Mucosa of gallbladder (tissue), 1 donor: ENCODE results near the gene TBX1. TPM values are rescaled to one million over a fixed set of nuclear protein-coding genes. Genes with fewer than 3 reads are reported as not detected.

Source experiments
- DNase-seq: peaks from one replicate; pipeline ENCODE4 v3.0.0-alpha.2; 2020; ENCODE audit warnings: low spot score
- total RNA-seq: library from RNA; stranded (reverse); gene quantifications from one replicate; pipeline ENCODE4 v1.2.1, GENCODE V29; 2021
- donor health status: DM: no; HTN: no; CAD: no.

The TBX1 gene
- total RNA-seq, 1 donor from 2014 or later, result 3.9 TPM

DNA sequence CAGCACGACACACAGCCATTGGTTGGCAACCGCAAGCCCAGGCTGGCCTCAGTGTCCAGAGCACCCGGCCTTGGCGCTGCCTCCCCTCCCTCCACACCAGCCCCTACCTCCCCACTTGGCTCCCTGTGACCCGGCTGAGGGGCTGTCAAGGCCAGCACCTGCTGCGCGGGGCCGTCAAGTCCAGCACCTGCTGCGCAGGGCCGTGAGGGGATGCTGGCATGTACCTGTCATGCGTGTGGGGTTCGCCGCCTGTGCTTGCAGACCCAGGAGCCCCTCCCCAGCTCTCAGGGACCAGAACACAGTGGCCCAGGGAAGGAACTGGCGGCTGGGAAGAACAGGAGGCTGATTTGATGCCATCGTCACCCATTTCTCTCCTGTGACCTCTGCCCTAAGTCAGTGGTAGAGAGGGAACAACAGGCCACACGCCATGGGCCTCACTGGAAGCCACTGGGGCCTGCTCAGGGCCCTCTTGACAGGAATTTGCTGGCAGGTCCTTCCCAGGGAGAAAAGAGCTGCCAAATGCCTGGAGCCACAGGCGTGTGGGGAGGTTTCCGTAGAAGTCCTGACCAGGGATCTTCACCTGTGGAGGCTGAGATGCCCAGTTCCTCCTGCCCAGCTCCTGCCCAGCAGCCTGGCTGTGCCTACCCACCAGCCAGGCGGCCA, 37.6 kb downstream of the TBX1 start:
- DNase-seq, result no peak

DNA sequence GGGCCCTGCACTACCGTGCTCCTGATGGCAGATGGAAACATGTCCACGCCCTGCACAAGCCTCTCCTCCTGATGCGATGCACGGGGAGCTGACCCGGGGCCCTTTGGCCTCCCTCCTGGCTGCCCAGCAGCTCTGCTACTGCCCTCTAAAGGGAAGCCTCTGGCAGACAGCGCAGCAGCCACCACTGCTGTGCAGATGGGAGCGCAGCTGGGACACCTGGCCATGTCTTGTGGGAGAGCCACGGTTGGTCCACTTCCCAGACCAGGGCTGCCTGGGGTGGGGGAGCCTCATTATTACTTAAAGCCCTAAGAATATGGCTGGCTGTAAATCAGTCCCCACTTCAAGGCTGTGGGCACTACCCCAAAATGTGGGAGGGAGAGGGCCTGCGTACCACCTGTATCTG, 38.3 kb downstream of the TBX1 start:
- no peak for DNase-seq

DNA sequence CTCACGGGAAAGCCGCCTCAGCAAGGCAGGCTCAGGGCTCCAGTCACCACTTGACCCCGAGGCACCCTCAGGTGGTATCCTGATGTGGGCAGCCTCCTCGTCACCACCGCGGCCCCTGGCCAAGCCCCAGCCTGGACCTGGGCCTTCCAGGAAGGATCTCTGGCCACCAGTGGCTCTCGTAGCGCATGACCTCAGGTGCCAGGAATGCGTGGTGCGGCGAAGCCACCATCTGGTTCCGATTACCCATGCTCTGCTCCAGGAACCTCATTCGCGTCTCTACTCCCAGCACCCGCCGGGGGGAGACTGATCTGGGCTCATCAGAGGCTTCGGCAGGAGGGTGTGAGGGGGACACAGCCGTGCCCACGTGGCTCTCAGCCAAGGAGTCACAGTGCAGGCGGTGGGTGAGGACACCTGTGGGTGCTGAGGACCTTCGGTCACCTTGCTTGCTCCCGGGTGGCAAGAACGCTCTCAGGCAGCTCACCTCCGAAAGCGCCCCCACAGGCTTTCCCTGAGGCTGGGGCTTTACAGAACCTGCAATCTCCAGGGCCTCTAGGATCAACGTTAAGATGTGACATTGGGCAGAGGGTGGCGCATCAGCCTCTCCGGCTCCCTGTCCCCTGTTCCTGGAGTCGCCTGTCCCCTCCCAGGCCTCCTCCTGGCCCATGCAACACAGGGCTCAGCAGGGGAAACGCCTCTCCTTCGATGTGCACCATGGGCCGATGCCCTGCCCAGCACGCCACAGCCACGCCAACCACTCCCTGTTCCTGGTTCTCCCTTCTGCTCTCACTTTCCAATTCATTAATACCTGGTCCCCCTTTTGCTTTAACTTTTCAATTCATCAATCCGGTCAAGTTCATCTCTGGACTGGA, 39.0 kb downstream of the TBX1 start:
- no peak for DNase-seq

DNA sequence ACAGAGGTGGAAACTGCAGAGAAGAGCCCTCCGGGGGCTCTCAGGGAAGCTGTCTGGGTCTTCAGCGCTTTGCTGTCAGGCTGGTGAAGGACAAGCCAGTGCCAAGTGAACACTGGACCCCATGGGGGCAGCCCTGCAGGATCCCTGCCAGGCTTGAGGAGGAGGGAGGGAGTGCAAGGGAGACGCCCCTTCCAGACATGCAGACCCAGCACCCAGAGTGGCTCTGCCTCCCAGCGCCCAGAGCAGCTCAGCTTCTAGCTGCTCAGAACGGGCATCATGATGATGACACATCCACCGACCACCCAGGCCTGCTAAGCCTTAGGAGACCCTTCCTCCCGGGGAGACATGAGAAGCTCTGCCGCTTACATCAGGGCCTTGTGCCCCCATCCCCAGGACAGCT, 39.7 kb downstream of the TBX1 start:
- DNase-seq, result no peak

DNA sequence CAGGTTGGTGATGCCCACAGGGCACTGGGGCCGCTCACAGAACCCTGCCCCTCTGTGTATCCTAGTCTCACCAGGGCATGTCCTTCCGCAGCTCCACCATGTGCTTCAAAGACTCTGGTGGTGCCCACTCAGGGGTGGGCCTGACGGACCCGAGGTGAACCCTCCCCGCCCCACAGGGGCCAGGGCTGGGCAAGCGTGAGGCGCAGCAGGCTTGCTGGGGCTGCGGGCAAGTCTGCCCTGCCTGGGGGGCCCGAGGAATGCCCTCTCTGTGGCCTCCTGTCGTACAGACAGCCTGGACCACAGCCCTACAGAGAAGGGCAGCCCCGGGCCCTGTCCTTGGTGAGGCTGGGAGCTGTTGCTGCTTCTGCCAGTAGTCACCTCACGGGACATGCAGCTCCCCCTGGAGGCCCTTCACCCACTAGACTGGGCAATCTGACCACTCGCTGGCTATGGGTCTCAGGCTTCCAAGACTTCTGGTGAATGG, 40.2 kb downstream of the TBX1 start:
- no peak for DNase-seq

DNA sequence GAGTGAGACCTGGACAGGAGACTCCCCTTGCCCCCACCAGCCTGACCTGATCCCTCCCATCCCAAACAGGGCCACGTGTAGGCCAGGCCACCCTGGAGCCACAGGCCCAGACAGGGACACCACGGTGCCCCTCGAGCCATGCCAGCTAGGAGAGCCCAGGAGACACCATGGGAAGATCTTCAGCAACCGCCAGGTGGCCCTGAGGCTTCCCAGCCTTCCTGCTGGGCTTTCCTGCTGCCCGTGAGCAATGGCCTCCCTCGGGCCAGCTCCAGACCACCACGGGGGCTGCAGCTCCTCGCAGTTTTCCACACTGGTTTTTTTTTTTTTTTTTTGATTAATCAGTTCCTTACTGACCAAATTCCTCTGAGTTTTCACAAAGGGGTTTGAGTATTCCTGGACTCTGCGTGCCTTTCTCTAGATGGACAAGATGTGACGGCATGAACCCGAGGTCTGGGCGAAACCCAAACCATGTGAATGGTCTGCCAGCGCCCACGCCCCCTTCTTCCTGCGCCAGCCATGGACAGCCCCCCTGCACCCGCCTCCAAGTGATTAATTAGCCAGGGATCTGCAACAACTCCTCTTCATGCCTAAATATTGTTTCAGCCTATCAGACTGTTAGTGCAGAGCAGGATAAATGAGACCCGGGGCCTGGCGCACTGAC, 40.9 kb downstream of the TBX1 start:
- no peak for DNase-seq

DNA sequence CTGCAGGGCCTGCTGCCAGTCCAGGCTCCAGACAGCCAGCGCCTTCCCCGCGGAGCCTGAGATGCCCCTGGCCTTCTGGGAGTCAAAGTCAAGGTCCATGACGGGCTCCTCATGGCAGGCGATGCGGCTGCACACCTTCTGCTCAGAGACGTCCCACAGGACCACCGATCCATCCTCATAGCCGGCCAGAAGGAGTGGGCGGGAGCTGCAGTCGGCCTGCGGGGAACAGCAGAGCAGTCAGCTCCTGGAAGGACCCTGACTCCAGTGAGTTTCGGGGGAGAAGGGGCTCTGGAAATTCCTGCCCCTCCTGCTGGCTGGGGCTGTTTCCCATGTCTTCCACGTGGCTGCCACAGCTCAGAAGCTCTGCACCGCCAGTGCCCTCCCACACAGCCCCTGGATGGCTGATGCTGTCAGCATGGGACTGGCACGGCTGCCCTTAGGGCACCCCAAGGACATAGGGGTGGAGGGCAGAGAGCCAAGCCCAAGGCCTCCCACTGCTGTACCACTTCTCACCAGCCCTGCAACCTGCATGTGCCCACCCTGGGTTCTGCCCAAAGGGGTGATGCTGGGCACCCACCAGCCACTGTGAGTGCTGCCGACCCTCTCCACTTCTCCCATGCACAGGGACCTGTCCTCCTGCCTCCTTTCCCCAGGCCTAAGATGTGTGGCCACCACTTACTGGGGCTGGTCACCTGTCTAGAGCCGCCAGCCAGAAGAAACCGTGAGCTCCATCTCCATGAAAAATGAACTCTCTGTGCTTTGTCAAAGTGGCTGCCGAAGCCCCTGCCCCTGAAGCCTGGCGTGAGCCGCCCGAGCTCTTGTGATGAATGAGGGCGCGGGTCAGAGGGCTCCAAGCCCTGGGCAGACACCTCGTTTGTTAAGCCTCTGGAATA, 41.7 kb downstream of the TBX1 start:
- no peak for DNase-seq

DNA sequence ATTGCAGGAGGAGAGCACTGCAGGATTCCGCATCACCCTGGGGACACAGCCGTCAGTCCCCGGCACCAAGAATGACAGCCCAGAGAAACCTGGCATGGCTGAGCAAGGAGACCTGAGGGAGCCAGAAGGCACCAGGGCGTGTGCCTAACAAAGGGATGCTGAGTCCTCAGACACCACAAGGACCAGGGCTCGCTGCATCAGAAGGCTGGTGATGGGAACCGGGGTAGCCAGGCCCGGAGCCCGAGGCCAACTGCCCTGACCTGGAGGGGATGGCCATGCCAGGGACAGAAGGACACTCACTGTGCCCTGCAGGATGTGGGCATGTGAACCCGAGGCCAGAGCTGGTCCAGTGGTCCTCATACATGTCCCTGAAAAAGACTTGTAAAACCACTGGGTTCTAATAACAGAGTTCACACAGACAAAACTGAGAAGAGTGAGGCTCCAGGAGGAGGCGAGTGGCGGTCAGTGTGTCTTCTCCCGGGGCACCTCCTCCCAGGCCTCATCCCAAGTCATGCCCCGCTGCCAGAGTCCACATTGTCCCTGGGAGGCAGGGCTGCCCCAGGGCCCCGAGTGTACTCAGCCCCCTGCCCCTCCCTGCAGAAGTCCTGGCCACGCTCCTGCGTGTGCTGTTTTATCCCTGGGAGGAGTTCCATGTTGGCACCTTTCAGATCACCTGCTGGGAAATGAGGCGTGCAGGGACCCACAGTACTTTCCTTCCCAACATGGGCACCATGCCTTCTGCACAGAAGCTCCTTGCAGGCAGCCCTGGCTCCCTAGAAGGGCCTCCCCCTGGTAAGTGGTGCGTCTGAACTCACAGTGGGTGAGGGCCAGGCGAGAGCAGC, 42.5 kb downstream of the TBX1 start:
- no peak for DNase-seq

DNA sequence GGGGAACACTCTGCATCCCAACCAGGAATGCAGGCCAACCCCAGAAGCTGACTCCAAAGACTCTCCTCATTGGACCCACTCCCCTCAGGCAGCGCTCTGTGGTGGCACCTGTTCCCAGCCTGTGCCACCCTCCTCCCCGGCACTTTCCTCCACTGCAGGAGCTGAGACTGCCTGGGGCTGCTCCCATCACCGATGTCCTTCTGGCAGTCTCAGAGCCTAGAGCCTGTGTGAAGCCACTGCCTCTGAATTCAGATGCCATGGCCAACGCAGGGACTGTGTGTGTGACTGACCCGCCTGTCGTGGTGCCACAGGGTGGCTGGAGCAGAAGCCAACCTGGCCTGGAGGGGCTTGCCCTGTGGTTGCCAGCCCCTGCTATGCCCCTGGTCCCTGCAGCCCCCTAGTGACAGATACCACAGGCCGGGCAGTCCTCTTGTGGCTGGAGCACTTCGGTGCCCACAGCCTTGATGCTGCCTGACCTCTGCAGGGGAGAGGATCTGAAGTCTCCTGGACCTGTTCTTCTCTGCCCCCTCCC, 43.2 kb downstream of the TBX1 start:
- no peak for DNase-seq

DNA sequence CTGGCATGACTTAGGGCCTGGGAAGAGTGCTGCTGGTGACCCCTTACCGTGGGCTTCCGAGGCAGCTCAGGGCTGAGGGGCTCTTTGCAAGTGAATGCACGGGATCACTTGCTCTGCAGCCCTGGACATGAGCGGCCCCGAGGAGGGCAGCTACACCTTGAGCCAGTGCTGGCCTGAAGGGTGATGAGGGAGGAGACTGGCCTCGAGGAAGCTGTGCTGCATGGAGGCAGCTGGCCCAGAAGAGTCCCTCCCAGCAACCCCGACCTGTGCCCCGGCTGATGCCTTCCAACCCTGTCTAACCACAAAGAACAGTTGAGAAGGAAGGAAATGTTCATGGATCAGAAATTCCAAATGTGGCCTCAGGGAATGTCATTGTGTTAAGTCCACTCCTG, 45.2 kb downstream of the TBX1 start:
- no peak for DNase-seq

DNA sequence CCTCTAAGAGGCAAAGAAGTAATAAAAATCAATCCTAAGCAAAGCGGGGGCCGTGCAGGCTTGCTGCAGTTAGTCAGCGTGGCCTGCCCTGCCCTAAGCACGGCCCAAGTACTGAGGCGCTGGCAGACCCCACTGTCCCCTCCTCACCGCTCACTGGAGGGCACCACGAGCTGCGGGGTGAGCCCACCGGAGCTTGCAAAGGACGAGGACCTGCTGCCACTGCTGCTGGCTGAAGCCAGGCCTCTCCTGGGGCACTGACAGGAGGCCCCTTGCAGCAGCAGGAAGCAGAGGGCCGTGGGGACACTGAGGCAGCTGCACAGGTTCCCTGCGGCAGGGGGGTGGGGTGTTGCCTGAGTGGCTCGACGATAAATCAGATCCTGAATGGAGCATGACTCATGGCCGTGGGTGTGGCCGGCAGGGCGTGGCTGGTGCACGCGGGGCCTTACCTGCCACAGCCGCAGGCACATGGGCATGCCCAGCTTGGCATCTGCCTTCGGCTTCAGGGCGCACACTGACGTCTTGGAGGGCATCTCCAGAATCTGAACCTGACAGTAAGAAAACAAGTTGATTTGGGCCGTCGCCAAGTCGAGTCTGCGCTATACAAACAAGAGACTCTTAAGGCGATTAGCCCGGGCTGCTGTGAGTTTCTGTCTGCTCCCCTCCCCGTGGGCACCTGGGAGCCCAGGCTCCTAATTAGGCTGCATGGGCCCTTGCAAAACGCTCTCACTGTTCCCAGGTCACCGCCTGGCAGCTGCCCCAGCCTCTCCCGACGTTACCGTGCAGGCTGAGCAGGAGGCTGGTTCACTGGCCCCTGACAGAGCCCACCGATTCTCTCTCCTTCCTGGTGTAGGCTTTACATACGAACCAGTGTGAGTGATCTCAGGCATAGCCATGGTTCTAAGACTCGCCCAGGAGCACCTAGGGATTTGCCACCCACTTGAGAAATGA, 45.9 kb downstream of the TBX1 start:
- DNase-seq, result peak; percentile 59

DNA sequence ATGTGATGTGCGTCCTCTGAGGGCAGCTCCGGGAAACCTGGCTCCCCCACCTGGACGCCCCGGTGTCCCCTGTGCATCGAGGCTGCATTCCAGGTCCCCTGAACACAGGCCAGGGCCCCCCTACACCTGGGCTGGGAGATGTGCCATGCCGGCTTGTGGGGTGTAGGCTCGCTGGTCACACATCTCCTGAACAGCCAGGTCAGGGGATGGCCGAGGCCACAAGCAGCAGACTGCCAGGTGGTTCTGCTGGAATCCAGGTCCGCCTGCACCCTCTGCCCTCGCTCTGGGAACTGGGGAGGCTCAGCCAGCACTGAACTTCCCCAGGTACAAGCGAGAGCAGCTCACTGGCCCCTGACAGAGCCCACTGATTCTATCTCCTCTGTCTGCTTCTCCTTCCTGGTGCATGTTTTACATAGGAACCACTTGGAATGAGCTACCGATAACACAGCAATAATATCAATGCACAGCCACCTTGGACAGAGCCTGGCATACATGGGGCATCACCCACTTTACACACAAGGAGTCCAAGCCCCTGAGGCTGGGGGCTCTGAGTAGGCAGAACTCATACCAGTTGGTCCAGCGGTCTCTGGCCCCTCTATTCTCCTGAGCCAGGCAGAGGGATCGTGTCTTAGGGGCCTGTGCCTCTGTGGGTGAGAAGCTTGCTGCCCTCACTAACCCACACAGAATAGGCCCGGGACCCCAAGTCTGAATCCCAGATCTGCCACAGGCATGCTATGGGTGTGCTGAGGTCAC, 46.8 kb downstream of the TBX1 start:
- no peak for DNase-seq

DNA sequence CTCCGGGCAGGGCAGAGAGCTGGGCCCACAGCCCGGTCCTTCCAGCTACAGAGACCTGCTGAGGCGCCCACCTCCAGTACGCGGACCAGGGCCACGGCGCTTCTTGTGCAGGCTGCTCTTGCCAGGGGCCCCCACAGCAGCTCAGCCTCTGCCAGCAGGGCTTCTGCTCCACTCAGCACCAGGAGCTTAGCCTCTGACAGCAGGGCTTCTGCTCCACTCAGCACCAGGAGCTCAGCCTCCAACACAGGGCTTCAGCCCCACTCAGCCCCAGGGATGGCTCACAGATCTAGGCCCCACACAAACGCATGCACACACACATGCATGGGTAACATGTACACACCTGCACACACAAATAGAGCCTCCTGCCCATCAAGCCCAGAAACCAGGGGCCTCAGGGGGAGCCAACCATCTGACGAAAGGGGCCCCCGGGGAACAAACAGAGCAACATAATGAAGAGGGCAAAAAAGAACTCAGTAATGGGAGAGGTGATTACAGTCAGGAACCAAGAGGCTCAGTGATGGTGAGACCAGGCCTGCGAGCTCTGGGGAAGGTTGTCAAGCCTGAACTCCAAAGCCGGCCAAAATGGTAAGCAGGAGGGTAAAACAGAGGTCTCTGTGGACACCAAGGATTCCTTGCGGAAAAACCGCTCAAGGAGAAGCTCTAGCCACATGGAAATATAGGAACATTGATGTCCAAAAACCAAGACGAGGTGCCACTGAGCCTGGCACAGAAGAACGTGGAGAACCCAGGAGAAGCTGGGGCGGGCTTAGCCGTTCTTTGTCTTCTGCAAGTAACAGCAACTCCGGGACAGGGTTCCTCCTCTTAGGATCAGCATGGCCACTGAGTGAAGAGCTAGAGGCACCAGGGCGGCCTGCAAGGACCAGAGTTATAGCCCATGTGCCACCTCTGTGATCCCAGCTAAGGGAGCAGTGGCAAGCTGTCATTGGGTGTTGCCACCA, 47.6 kb downstream of the TBX1 start:
- DNase-seq, result no peak

DNA sequence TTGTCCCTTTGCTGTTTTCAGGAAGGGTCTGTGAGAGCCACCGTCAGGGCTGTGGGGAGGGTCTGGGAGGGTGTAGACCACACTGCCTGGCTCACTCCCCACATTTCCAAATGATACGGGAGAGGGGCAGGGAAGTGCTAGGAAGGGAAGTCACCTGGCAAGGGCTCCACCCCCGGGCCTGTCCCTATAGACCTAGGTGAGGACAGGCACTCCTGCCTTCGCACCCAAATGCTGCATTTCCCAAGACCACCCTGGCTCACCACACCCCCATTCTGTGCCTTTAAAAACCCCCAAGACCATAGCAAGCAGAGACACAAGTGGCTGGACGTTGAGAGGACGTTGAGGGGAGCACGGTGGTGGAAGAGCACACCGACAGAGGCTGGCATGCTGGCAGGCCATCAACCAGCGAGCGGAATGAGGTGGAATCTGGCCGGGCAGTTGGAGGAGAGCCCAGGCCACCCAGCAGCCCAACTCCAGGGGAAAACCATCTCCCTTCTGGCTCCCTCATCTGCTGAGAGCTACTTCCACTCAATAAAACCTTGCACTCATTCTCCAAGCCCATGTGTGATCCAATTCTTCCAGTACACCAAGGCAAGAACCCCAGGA, 48.4 kb downstream of the TBX1 start:
- DNase-seq, result no peak

DNA sequence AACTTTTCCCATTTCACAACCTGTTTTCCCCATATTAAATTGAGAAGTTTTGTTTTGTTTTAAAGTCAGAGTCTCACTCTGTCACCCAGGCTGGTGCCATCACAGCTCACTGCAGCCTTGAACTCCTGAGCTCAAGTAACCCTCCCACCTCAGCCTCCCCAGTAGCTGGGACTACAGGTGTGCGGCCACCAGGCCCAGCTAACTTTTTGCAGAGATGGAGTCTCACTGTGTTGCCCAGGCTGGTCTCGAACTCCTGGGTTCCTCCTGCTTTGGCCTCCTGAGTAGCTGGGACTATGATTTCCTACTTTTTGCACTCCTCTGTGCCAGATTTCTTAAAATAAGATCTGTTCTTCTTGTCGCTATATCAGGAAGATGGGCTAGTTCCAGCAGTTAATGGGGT, 49.2 kb downstream of the TBX1 start:
- no peak for DNase-seq

DNA sequence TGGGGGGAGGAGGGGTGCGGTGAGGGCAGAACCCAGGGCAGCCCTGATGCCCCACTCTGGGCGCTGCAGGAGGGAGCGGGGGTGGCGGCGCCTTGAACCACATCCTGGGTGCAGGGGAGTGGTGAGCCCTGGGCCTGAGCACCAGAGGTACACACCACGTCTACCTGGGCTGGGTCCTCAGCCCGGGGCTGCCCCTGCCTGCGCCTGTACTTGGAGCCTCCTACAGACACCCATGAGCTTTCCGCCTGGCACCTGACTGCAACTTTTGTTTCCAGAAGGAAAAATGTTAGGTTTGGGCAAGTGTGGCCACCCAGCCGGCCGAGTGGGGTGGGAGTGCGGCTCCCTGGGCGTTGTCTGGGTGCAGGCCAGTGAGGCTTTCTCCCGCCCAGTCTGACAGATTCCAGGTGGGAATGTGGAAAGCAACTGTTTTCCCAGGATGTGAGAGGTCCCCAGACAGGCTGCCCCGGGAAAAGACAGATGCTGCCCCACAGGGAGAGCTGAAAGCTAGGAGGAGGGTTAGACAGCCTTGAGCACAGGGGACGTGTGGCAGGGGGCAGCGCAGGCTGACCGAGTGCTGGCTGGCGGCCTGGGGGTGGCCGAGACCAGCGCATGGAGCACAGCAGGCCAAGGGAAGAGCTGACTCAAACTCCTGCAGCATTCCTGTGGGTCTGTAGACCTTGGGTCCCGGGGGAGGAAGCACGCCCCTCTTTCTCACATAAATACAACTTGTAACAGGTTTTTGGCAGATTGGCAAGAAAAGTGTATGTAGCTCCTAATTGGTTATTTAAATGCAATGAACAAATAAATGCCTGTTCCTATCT, 50.0 kb downstream of the TBX1 start:
- DNase-seq, result no peak
